ENCODE measurements around the gene CNTN1.

DNA sequence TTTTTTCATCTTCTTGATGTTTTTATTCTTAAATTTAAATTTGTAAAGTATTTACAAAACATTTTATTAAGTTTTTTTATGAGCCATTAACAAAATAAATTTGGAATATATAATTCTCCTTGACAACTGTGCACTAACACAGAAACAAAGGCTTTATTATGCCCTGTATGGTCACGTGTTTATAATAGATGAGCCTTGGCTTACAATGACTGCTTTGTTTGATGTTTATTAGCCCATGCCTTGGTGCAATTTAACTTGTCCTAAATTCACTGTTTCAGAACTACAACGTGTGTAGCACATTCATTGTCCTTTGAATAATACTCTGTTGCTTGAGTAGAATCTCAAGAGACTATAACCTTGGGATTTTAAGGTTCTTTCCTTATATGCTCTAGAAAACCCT is 59.8 kb downstream of the CNTN1 start:
- TF ChIP-seq, protein P1, sequence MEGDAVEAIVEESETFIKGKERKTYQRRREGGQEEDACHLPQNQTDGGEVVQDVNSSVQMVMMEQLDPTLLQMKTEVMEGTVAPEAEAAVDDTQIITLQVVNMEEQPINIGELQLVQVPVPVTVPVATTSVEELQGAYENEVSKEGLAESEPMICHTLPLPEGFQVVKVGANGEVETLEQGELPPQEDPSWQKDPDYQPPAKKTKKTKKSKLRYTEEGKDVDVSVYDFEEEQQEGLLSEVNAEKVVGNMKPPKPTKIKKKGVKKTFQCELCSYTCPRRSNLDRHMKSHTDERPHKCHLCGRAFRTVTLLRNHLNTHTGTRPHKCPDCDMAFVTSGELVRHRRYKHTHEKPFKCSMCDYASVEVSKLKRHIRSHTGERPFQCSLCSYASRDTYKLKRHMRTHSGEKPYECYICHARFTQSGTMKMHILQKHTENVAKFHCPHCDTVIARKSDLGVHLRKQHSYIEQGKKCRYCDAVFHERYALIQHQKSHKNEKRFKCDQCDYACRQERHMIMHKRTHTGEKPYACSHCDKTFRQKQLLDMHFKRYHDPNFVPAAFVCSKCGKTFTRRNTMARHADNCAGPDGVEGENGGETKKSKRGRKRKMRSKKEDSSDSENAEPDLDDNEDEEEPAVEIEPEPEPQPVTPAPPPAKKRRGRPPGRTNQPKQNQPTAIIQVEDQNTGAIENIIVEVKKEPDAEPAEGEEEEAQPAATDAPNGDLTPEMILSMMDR (IDR thresholded peaks at IDR 0.05): no peak
- no peak for TF ChIP-seq POLR2A (IDR thresholded peaks at IDR 0.05)

Measured in Peyer's patch (tissue), 4 donors.